ENCODE measurements around the gene RAB36. TPM values are rescaled to one million over a fixed set of nuclear protein-coding genes. Genes with fewer than 3 reads are reported as not detected.

RAB36 gene
- total and polyA plus RNA-seq, 9 of the 15 experiments (the other 6 are each of a cell fraction or from before 2014, with no cell fraction given) = 0.04 to 0.50 (median 0.08) TPM; not detected in 3

- TF ChIP-seq ZBTB26 (CRISPR knock-in tag; IDR thresholded peaks at IDR 0.05) = no peak
- no peak for TF ChIP-seq TRIM24 (IDR thresholded peaks at IDR 0.05)
- TF ChIP-seq CAMTA2 (CRISPR knock-in tag; conservative IDR thresholded peaks at IDR 0.05) = no peak
- TF ChIP-seq HMGXB4 (CRISPR knock-in tag; IDR thresholded peaks at IDR 0.05) = 0 out of 2 replicates have a peak, but pooled peaks have one; percentile 2
- TF ChIP-seq E4F1 (CRISPR knock-in tag; IDR thresholded peaks at IDR 0.05; ENCODE audit: borderline replicate concordance) = no peak
- no peak for TF ChIP-seq TRIM25 (IDR thresholded peaks at IDR 0.05; ENCODE audit: borderline replicate concordance)
- TF ChIP-seq POLR3A (IDR thresholded peaks at IDR 0.05; ENCODE audit: borderline replicate concordance, extremely low read depth, insufficient read depth, insufficient read length) = no peak
- TF ChIP-seq ESRRB (CRISPR knock-in tag; IDR thresholded peaks at IDR 0.05; ENCODE audit: borderline replicate concordance) = no peak
- TF ChIP-seq RAD21 (CRISPR knock-in tag; conservative IDR thresholded peaks at IDR 0.05 in 1 of 2, IDR thresholded peaks at IDR 0.05 in 1 of 2) = peak in 1 of 2 experiments; percentile 47; a peak in 2 of 4 replicates
- peak; percentile 41; the same call in 1 of the 2 replicates for TF ChIP-seq MCM3 (IDR thresholded peaks at IDR 0.05)
- no peak for TF ChIP-seq NEUROD1 (IDR thresholded peaks at IDR 0.05; ENCODE audit: borderline replicate concordance, low read depth, low read length, partially characterized antibody)
- TF ChIP-seq MYNN (IDR thresholded peaks at IDR 0.05) = no peak
- peak; percentile 62; the same call in 1 of the 2 replicates for TF ChIP-seq MYNN (CRISPR knock-in tag; IDR thresholded peaks at IDR 0.05)
- no peak for TF ChIP-seq TFAP4 (CRISPR knock-in tag; IDR thresholded peaks at IDR 0.05; ENCODE audit: borderline replicate concordance)
- 0 out of 2 replicates have a peak, but pooled peaks have one; percentile 44 for TF ChIP-seq TCF7L2 (IDR thresholded peaks at IDR 0.05; ENCODE audit: low read depth, low read length)
Observed at GRCh38 chr22:23103199-23103954, 41.9 kb upstream of the RAB36 start (continued).

All from K562 (cell line).